ENCODE data around the gene C4orf46. TPM values are rescaled to one million over a fixed set of nuclear protein-coding genes. Genes with fewer than 3 reads are reported as not detected.
A peak's percentile ranks its signal among the peaks of the same experiment; 100 is the strongest.
"Not testable (repeated sequence)": the region's sequence is repeated elsewhere in the genome, so short reads cannot be mapped to it uniquely, and the experiment has no call there.

Gene C4orf46
- total RNA-seq, 1 donor from 2014 or later: 3.7 TPM

GRCh38 chr4:158663707-158664625 lies 7.7 kb downstream of the C4orf46 start:
- DNase-seq (ENCODE audit: missing footprints); intact Hi-C loops (cut with DNase I); ATAC-seq: not testable (repeated sequence)

- DNase-seq (ENCODE audit: missing footprints); intact Hi-C loops (cut with DNase I); ATAC-seq: not testable (repeated sequence)
Observed at GRCh38 chr4:158663255-158663654, 8.4 kb downstream of the C4orf46 start.

- ATAC-seq (no peak), DNase-seq (ENCODE audit: missing footprints) (no peak)
- intact Hi-C loops (cut with DNase I): no loop called here
Observed at GRCh38 chr4:158657291-158657690, 14.4 kb downstream of the C4orf46 start.

- no peak for DNase-seq (ENCODE audit: missing footprints)
- ATAC-seq: no peak
- intact Hi-C loops (cut with DNase I): no loop called here
Observed at GRCh38 chr4:158656439-158656838, 15.2 kb downstream of the C4orf46 start.

GRCh38 chr4:158652920-158653319 lies 18.8 kb downstream of the C4orf46 start:
- intact Hi-C loops (cut with DNase I): no loop called here
- DNase-seq (ENCODE audit: missing footprints): no peak
- no peak for ATAC-seq

GRCh38 chr4:158649111-158649680 lies 22.5 kb downstream of the C4orf46 start:
- intact Hi-C loops (cut with DNase I): no loop called here
- DNase-seq (ENCODE audit: missing footprints) (no peak), ATAC-seq (no peak)

GRCh38 chr4:158644760-158645159 lies 26.9 kb downstream of the C4orf46 start:
- DNase-seq (ENCODE audit: missing footprints) (no peak), ATAC-seq (no peak)
- intact Hi-C loops (cut with DNase I): no loop called here

- ATAC-seq: no peak
- DNase-seq (ENCODE audit: missing footprints): no peak
- intact Hi-C loops (cut with DNase I): no loop called here
Observed at GRCh38 chr4:158644356-158644755, 27.3 kb downstream of the C4orf46 start.

GRCh38 chr4:158636619-158637018 lies 35.1 kb downstream of the C4orf46 start:
- no peak for DNase-seq (ENCODE audit: missing footprints)
- intact Hi-C loops (cut with DNase I): no loop called here
- no peak for ATAC-seq

- no peak for DNase-seq (ENCODE audit: missing footprints)
- ATAC-seq: no peak
- intact Hi-C loops (cut with DNase I): no loop called here
Observed at GRCh38 chr4:158630893-158631292, 40.8 kb downstream of the C4orf46 start.

- intact Hi-C loops (cut with DNase I): loop anchor here (2.0 to 5.0 kb wide), 2 partner anchors 47 to 373 kb away; partner anchors contain the start of gene ETFDH
- DNase-seq (ENCODE audit: missing footprints) (no peak), ATAC-seq (peak; percentile 62)
Observed at GRCh38 chr4:158625544-158625943, 46.1 kb downstream of the C4orf46 start.

- intact Hi-C loops (cut with DNase I): loop anchor here (2.0 to 5.0 kb wide), 3 partner anchors 48 to 373 kb away; partner anchors contain the start of gene ETFDH
- ATAC-seq (peak; percentile 59), DNase-seq (ENCODE audit: missing footprints) (no peak)
Observed at GRCh38 chr4:158624889-158625478, 46.7 kb downstream of the C4orf46 start.

GRCh38 chr4:158622251-158622650 lies 49.4 kb downstream of the C4orf46 start:
- intact Hi-C loops (cut with DNase I): loop anchor here (5.0 kb wide), 1 partner anchor 130 kb away; no protein-coding TSS in a partner anchor
- no peak for ATAC-seq

GRCh38 chr4:158621729-158622128 lies 50.0 kb downstream of the C4orf46 start:
- ATAC-seq (no peak), DNase-seq (ENCODE audit: missing footprints) (no peak)
- intact Hi-C loops (cut with DNase I): loop anchor here (5.0 kb wide), 1 partner anchor 129 kb away; no protein-coding TSS in a partner anchor

More at GRCh38 chr4:158622251-158622650, 49.4 kb downstream of the C4orf46 start:
- no peak for DNase-seq (ENCODE audit: missing footprints)

- intact Hi-C loops (cut with DNase I): no loop called here
- no peak for DNase-seq (ENCODE audit: missing footprints)
- no peak for ATAC-seq
Observed at GRCh38 chr4:158617956-158618355, 53.7 kb downstream of the C4orf46 start.

Other genes with a start within 250 kb of the C4orf46 start
- not detected for gene RXFP1, start 150.0 kb downstream of the C4orf46 start, total RNA-seq
- gene ETFDH, start 409 bp upstream of the C4orf46 start, total RNA-seq: 383 TPM
- 33.4 TPM for gene PPID, start 51.5 kb upstream of the C4orf46 start, total RNA-seq
- gene FNIP2, start 97.1 kb upstream of the C4orf46 start, total RNA-seq: 46.2 TPM

All from Right ventricle myocardium inferior (tissue), 1 donor.